DMS 273 treated with DMSO at 0.1 percent for 48 hours (cell line): Measurements from ENCODE around the gene LRP2.
"Not testable (repeated sequence)": the region's sequence is repeated elsewhere in the genome, so short reads cannot be mapped to it uniquely, and the experiment has no call there.

Experiments
- DNase-seq: peaks from one replicate; lab custom pipeline; 2025; lab: John Stamatoyannopoulos, UW

The LRP2 gene

GRCh38 chr2:169362118-169362893 lies at the start of gene LRP2:
Gene LRP2, minus strand, starts transcription at chr2:169362534. Its CDS starts 135 bp downstream, at chr2:169362399.
- DNase-seq, result no peak

GRCh38 chr2:169406891-169407290 lies 44.6 kb upstream of the LRP2 start:
- no peak for DNase-seq

GRCh38 chr2:169399491-169399890 lies 37.2 kb upstream of the LRP2 start:
- not testable (repeated sequence) for DNase-seq

- DNase-seq, result no peak
These were observed 35.4 kb upstream of the LRP2 start for GRCh38 chr2:169397697-169398096.

GRCh38 chr2:169395821-169396374 lies 33.6 kb upstream of the LRP2 start:
- DNase-seq, result no peak

- peak; percentile 35 for DNase-seq
These were observed 30.8 kb upstream of the LRP2 start for GRCh38 chr2:169393068-169393590.

GRCh38 chr2:169391236-169391635 lies 28.9 kb upstream of the LRP2 start:
- DNase-seq, result no peak

GRCh38 chr2:169388161-169388560 lies 25.8 kb upstream of the LRP2 start:
- no peak for DNase-seq

GRCh38 chr2:169386722-169387121 lies 24.4 kb upstream of the LRP2 start:
- DNase-seq, result no peak

- no peak for DNase-seq
These were observed 22.5 kb upstream of the LRP2 start for GRCh38 chr2:169384816-169385215.

GRCh38 chr2:169372561-169372960 lies 10.2 kb upstream of the LRP2 start:
- no peak for DNase-seq

GRCh38 chr2:169366066-169366465 lies 3.7 kb upstream of the LRP2 start:
- no peak for DNase-seq

- no peak for DNase-seq
These were observed 2.7 kb upstream of the LRP2 start for GRCh38 chr2:169365029-169365480.

GRCh38 chr2:169363560-169364150 lies 1.3 kb upstream of the LRP2 start:
- no peak for DNase-seq

- no peak for DNase-seq
These were observed 693 bp upstream of the LRP2 start for GRCh38 chr2:169362894-169363559.

GRCh38 chr2:169361706-169362117 lies 622 bp downstream of the LRP2 start:
- no peak for DNase-seq

GRCh38 chr2:169360984-169361705 lies 1.2 kb downstream of the LRP2 start:
- no peak for DNase-seq

- no peak for DNase-seq
These were observed 4.3 kb downstream of the LRP2 start for GRCh38 chr2:169358016-169358415.

GRCh38 chr2:169354244-169354643 lies 8.1 kb downstream of the LRP2 start:
- no peak for DNase-seq

- DNase-seq, result no peak
These were observed 10.6 kb downstream of the LRP2 start for GRCh38 chr2:169351725-169352124.

GRCh38 chr2:169349535-169349934 lies 12.8 kb downstream of the LRP2 start:
- no peak for DNase-seq
